WTC11 (cell line): ENCODE results near the gene CCDC51. TPM values are rescaled to one million over a fixed set of nuclear protein-coding genes. Genes with fewer than 3 reads are reported as not detected.

ENCODE experiments used
- ATAC-seq: fragments of 200-7000 bp; cut with Tn5 transposase; 2 replicates; pipeline ENCODE4 v1.10.0; 2021; ENCODE audit warnings: mild to moderate bottlenecking, moderate library complexity
- CTCF ChIA-PET: fragments of 300-600 bp; sonication (Branson Sonifier 250); formaldehyde crosslinking; loops from one replicate; lab custom pipeline; 2021; ENCODE audit warnings: antibody characterized with exemption; lab: Charles Lee
- POLR2A ChIA-PET: fragments of 350-600 bp; sonication (Branson Sonifier 250); formaldehyde crosslinking; loops from one replicate; lab custom pipeline; 2021; ENCODE audit warnings: antibody characterized with exemption; lab: Charles Lee
- DNase-seq: peaks from one replicate; pipeline ENCODE4 v3.0.0; 2021; ENCODE audit warnings: low spot score
- H3K27ac Mint-ChIP-seq: 2 replicates; pipeline ENCODE4 v1.8.0; 2021; ENCODE audit warnings: mixed read lengths
- H3K27me3 Mint-ChIP-seq: 2 replicates; pipeline ENCODE4 v1.8.0; 2021; ENCODE audit warnings: low read depth, mild to moderate bottlenecking, moderate library complexity, mixed read lengths
- H3K36me3 Mint-ChIP-seq: 2 replicates; pipeline ENCODE4 v1.8.0; 2021; ENCODE audit warnings: mixed read lengths
- H3K4me1 Mint-ChIP-seq: 2 replicates; pipeline ENCODE4 v1.8.0; 2022; ENCODE audit warnings: mixed read lengths
- H3K4me3 Mint-ChIP-seq: 2 replicates; pipeline ENCODE4 v1.8.0; 2021; ENCODE audit warnings: mild to moderate bottlenecking, moderate library complexity, mixed read lengths
- H3K9me3 Mint-ChIP-seq: 2 replicates; pipeline ENCODE4 v1.8.0; 2021; ENCODE audit warnings: mixed read lengths
- CBFB ChIP-seq: sonication (generic); formaldehyde crosslinking; IDR thresholded peaks from 2 replicates; pipeline ENCODE4 v1.8.1; 2022; ENCODE audit warnings: mild to moderate bottlenecking, low read depth, missing genetic modification reagents
- EMX1 ChIP-seq: fragments of 250-450 bp; sonication (Bioruptor Pico); IDR thresholded peaks from 2 replicates; pipeline ENCODE4 v1.8.0; 2021; ENCODE audit warnings: mild to moderate bottlenecking
- GRHL2 ChIP-seq: fragments of 250-450 bp; sonication (Bioruptor Pico); IDR thresholded peaks from 2 replicates; pipeline ENCODE4 v1.8.0; 2022; ENCODE audit warnings: mild to moderate bottlenecking, moderate library complexity; ENCODE audit not compliant: insufficient replicate concordance, severe bottlenecking
- GTF2I ChIP-seq: fragments of 250-450 bp; sonication (Bioruptor Pico); conservative IDR thresholded peaks from 2 replicates; pipeline ENCODE4 v1.4.0; 2021; ENCODE audit warnings: mild to moderate bottlenecking
- HMGA2 ChIP-seq: fragments of 250-450 bp; sonication (Bioruptor Pico); IDR thresholded peaks from 2 replicates; pipeline ENCODE4 v1.4.0; 2021; ENCODE audit warnings: mild to moderate bottlenecking, moderate library complexity
- JAZF1 ChIP-seq: fragments of 250-450 bp; sonication (Bioruptor Pico); IDR thresholded peaks from 2 replicates; pipeline ENCODE4 v1.9.0; 2021; ENCODE audit warnings: moderate library complexity, mild to moderate bottlenecking, inconsistent platforms
- JUN ChIP-seq: sonication (generic); formaldehyde crosslinking; IDR thresholded peaks from 2 replicates; pipeline ENCODE4 v1.8.0; 2023; ENCODE audit warnings: mild to moderate bottlenecking, missing genetic modification reagents
- NFE2L1 ChIP-seq: sonication (generic); formaldehyde crosslinking; IDR thresholded peaks from 2 replicates; pipeline ENCODE4 v1.8.1; 2023; ENCODE audit warnings: missing genetic modification reagents
- NFYB ChIP-seq: sonication (generic); formaldehyde crosslinking; conservative IDR thresholded peaks from 2 replicates; pipeline ENCODE4 v1.8.0; 2022; ENCODE audit warnings: low read depth, missing genetic modification reagents
- OVOL2 ChIP-seq: fragments of 250-450 bp; sonication (Bioruptor Pico); IDR thresholded peaks from 2 replicates; pipeline ENCODE4 v1.9.0; 2021; ENCODE audit warnings: mild to moderate bottlenecking, borderline replicate concordance
- SOX15 ChIP-seq: fragments of 250-450 bp; sonication (Bioruptor Pico); IDR thresholded peaks from 2 replicates; pipeline ENCODE4 v1.9.0; 2021; ENCODE audit warnings: mild to moderate bottlenecking
- TCF7 ChIP-seq: sonication (generic); formaldehyde crosslinking; IDR thresholded peaks from 2 replicates; pipeline ENCODE4 v1.8.0; 2022; ENCODE audit warnings: mild to moderate bottlenecking, low read depth, missing genetic modification reagents, moderate library complexity
- TEAD4 ChIP-seq: sonication (generic); formaldehyde crosslinking; IDR thresholded peaks from 2 replicates; pipeline ENCODE4 v1.8.0; 2022; ENCODE audit warnings: mild to moderate bottlenecking, missing genetic modification reagents
- ZNF138 ChIP-seq: sonication (generic); formaldehyde crosslinking; conservative IDR thresholded peaks from 2 replicates; pipeline ENCODE4 v1.8.1; 2022; ENCODE audit warnings: mild to moderate bottlenecking, moderate library complexity, missing genetic modification reagents
- total RNA-seq: library from RNA; stranded (reverse); gene quantifications from 3 replicates; pipeline ENCODE4 v1.2.3, GENCODE V29; 2021
- TF ChIP-seq, protein P1 (sequence below): sonication (generic); formaldehyde crosslinking; IDR thresholded peaks from 2 replicates; pipeline ENCODE4 v1.8.1; 2023; ENCODE audit warnings: mild to moderate bottlenecking, missing genetic modification reagents
- TF ChIP-seq, protein P2 (sequence below): sonication (generic); formaldehyde crosslinking; IDR thresholded peaks from 2 replicates; pipeline ENCODE4 v1.8.0; 2023; ENCODE audit warnings: missing genetic modification reagents
- TF ChIP-seq, protein P3 (sequence below): sonication (generic); formaldehyde crosslinking; conservative IDR thresholded peaks from 2 replicates; pipeline ENCODE4 v1.8.1; 2023; ENCODE audit warnings: mild to moderate bottlenecking, low read depth, missing genetic modification reagents, moderate library complexity
- TF ChIP-seq, protein P4 (sequence below): fragments of 250-450 bp; sonication (Bioruptor Pico); IDR thresholded peaks from 2 replicates; pipeline ENCODE4 v1.9.0; 2021; ENCODE audit warnings: mild to moderate bottlenecking
- TF ChIP-seq, protein P5 (sequence below): sonication (generic); formaldehyde crosslinking; conservative IDR thresholded peaks from 2 replicates; pipeline ENCODE4 v1.8.1; 2022; ENCODE audit warnings: mild to moderate bottlenecking, missing genetic modification reagents
- TF ChIP-seq, protein P6 (sequence below): sonication (generic); formaldehyde crosslinking; IDR thresholded peaks from 2 replicates; pipeline ENCODE4 v1.8.1; 2023; ENCODE audit warnings: mild to moderate bottlenecking, missing genetic modification reagents, moderate library complexity
- TF ChIP-seq, protein P7 (sequence below): sonication (generic); formaldehyde crosslinking; IDR thresholded peaks from 2 replicates; pipeline ENCODE4 v1.8.0; 2022; ENCODE audit warnings: missing genetic modification reagents

CCDC51 gene
- total RNA-seq, 1 experiment from 2014 or later = 25.1 TPM

DNA sequence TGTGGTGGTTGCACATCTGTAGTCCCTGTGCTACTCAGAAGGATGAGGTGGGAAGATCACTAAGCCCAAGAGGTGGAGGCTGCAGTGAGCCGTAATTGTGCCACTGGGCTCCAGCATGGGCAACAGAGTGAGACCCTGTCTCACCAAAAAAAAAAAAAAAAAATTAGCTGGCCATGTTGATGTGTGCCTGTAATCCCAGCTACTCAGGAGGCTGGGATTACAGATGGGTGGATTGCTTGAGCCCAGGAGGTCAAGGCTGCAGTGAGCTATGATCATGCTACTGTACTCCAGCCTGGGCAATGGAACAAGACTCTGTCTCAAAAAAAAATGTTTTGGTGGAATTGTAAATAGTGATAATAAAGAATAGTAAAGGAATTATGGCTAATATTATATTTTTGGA lies 16.5 kb upstream of the CCDC51 start (continued):
- TF ChIP-seq, protein P1, sequence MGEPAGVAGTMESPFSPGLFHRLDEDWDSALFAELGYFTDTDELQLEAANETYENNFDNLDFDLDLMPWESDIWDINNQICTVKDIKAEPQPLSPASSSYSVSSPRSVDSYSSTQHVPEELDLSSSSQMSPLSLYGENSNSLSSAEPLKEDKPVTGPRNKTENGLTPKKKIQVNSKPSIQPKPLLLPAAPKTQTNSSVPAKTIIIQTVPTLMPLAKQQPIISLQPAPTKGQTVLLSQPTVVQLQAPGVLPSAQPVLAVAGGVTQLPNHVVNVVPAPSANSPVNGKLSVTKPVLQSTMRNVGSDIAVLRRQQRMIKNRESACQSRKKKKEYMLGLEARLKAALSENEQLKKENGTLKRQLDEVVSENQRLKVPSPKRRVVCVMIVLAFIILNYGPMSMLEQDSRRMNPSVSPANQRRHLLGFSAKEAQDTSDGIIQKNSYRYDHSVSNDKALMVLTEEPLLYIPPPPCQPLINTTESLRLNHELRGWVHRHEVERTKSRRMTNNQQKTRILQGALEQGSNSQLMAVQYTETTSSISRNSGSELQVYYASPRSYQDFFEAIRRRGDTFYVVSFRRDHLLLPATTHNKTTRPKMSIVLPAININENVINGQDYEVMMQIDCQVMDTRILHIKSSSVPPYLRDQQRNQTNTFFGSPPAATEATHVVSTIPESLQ = no peak

DNA sequence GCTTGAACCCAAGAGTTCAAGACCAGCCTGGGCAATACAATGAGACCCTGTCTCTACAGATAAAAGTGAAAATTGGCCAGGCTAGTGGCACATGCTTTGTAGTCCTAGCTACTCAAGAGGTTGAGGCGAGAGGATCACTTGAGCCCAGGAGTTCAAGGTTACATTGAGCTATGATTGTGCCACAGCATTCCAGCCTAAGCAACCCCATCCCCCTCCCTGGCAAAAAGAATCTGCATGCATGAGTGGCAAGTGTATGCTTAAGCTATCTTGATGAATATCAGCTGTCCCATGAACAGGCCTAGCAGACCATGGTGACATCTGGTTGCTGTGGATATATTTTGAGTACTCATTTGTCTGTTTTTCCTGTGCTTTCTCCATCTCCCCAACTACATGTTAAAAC lies 11.4 kb upstream of the CCDC51 start:
- no peaks in the 10 kb centered on the region for H3K9me3 Mint-ChIP-seq
- peaks cover 38% of the 10 kb centered on the region for H3K36me3 Mint-ChIP-seq
- TF ChIP-seq ZNF138 (no peak), GTF2I (CRISPR knock-in tag) (no peak), TCF7 (CRISPR knock-in tag) (no peak), TEAD4 (no peak), NFE2L1 (CRISPR knock-in tag) (no peak), OVOL2 (no peak), GRHL2 (no peak), EMX1 (no peak), CBFB (CRISPR knock-in tag) (no peak), JAZF1 (no peak), HMGA2 (CRISPR knock-in tag) (no peak), SOX15 (CRISPR knock-in tag) (no peak), JUN (CRISPR knock-in tag) (no peak), NFYB (CRISPR knock-in tag) (no peak)
- TF ChIP-seq, protein P2, sequence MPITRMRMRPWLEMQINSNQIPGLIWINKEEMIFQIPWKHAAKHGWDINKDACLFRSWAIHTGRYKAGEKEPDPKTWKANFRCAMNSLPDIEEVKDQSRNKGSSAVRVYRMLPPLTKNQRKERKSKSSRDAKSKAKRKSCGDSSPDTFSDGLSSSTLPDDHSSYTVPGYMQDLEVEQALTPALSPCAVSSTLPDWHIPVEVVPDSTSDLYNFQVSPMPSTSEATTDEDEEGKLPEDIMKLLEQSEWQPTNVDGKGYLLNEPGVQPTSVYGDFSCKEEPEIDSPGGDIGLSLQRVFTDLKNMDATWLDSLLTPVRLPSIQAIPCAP (CRISPR knock-in tag) = no peak
- TF ChIP-seq, protein P3, sequence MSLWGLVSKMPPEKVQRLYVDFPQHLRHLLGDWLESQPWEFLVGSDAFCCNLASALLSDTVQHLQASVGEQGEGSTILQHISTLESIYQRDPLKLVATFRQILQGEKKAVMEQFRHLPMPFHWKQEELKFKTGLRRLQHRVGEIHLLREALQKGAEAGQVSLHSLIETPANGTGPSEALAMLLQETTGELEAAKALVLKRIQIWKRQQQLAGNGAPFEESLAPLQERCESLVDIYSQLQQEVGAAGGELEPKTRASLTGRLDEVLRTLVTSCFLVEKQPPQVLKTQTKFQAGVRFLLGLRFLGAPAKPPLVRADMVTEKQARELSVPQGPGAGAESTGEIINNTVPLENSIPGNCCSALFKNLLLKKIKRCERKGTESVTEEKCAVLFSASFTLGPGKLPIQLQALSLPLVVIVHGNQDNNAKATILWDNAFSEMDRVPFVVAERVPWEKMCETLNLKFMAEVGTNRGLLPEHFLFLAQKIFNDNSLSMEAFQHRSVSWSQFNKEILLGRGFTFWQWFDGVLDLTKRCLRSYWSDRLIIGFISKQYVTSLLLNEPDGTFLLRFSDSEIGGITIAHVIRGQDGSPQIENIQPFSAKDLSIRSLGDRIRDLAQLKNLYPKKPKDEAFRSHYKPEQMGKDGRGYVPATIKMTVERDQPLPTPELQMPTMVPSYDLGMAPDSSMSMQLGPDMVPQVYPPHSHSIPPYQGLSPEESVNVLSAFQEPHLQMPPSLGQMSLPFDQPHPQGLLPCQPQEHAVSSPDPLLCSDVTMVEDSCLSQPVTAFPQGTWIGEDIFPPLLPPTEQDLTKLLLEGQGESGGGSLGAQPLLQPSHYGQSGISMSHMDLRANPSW = no peak
- TF ChIP-seq, protein P4, sequence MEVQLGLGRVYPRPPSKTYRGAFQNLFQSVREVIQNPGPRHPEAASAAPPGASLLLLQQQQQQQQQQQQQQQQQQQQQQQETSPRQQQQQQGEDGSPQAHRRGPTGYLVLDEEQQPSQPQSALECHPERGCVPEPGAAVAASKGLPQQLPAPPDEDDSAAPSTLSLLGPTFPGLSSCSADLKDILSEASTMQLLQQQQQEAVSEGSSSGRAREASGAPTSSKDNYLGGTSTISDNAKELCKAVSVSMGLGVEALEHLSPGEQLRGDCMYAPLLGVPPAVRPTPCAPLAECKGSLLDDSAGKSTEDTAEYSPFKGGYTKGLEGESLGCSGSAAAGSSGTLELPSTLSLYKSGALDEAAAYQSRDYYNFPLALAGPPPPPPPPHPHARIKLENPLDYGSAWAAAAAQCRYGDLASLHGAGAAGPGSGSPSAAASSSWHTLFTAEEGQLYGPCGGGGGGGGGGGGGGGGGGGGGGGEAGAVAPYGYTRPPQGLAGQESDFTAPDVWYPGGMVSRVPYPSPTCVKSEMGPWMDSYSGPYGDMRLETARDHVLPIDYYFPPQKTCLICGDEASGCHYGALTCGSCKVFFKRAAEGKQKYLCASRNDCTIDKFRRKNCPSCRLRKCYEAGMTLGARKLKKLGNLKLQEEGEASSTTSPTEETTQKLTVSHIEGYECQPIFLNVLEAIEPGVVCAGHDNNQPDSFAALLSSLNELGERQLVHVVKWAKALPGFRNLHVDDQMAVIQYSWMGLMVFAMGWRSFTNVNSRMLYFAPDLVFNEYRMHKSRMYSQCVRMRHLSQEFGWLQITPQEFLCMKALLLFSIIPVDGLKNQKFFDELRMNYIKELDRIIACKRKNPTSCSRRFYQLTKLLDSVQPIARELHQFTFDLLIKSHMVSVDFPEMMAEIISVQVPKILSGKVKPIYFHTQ = no peak
- TF ChIP-seq, protein P5, sequence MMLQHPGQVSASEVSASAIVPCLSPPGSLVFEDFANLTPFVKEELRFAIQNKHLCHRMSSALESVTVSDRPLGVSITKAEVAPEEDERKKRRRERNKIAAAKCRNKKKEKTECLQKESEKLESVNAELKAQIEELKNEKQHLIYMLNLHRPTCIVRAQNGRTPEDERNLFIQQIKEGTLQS (CRISPR knock-in tag) = no peak
- TF ChIP-seq, protein P6, sequence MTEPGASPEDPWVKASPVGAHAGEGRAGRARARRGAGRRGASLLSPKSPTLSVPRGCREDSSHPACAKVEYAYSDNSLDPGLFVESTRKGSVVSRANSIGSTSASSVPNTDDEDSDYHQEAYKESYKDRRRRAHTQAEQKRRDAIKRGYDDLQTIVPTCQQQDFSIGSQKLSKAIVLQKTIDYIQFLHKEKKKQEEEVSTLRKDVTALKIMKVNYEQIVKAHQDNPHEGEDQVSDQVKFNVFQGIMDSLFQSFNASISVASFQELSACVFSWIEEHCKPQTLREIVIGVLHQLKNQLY (CRISPR knock-in tag) = no peak
- TF ChIP-seq, protein P7, sequence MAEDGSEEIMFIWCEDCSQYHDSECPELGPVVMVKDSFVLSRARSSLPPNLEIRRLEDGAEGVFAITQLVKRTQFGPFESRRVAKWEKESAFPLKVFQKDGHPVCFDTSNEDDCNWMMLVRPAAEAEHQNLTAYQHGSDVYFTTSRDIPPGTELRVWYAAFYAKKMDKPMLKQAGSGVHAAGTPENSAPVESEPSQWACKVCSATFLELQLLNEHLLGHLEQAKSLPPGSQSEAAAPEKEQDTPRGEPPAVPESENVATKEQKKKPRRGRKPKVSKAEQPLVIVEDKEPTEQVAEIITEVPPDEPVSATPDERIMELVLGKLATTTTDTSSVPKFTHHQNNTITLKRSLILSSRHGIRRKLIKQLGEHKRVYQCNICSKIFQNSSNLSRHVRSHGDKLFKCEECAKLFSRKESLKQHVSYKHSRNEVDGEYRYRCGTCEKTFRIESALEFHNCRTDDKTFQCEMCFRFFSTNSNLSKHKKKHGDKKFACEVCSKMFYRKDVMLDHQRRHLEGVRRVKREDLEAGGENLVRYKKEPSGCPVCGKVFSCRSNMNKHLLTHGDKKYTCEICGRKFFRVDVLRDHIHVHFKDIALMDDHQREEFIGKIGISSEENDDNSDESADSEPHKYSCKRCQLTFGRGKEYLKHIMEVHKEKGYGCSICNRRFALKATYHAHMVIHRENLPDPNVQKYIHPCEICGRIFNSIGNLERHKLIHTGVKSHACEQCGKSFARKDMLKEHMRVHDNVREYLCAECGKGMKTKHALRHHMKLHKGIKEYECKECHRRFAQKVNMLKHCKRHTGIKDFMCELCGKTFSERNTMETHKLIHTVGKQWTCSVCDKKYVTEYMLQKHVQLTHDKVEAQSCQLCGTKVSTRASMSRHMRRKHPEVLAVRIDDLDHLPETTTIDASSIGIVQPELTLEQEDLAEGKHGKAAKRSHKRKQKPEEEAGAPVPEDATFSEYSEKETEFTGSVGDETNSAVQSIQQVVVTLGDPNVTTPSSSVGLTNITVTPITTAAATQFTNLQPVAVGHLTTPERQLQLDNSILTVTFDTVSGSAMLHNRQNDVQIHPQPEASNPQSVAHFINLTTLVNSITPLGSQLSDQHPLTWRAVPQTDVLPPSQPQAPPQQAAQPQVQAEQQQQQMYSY (CRISPR knock-in tag) = no peak
- H3K27me3 Mint-ChIP-seq = no peaks in the 10 kb centered on the region
- peaks cover 15% of the 10 kb centered on the region for H3K4me1 Mint-ChIP-seq
- POLR2A ChIA-PET = no interaction called here
- no peak overlapping the region for H3K27ac Mint-ChIP-seq
- CTCF ChIA-PET = interaction anchor here (2.4 to 5.7 kb wide), 2 partner anchors 15 to 50 kb away, joined by 9 to 33 read pairs; no protein-coding TSS in a partner anchor
- H3K4me3 Mint-ChIP-seq = no peak overlapping the region
- no peak for DNase-seq
- no peak for ATAC-seq
